ENCODE measurements around the gene MEN1. TPM values are rescaled to one million over a fixed set of nuclear protein-coding genes. Genes with fewer than 3 reads are reported as not detected.
A peak's percentile ranks its signal among the peaks of the same experiment; 100 is the strongest.

MEN1 gene
- total and polyA plus RNA-seq, 2 of the 13 experiments (the other 11 are each of a cell fraction or from before 2014, with no cell fraction given): 20.5 to 27.3 TPM

DNA sequence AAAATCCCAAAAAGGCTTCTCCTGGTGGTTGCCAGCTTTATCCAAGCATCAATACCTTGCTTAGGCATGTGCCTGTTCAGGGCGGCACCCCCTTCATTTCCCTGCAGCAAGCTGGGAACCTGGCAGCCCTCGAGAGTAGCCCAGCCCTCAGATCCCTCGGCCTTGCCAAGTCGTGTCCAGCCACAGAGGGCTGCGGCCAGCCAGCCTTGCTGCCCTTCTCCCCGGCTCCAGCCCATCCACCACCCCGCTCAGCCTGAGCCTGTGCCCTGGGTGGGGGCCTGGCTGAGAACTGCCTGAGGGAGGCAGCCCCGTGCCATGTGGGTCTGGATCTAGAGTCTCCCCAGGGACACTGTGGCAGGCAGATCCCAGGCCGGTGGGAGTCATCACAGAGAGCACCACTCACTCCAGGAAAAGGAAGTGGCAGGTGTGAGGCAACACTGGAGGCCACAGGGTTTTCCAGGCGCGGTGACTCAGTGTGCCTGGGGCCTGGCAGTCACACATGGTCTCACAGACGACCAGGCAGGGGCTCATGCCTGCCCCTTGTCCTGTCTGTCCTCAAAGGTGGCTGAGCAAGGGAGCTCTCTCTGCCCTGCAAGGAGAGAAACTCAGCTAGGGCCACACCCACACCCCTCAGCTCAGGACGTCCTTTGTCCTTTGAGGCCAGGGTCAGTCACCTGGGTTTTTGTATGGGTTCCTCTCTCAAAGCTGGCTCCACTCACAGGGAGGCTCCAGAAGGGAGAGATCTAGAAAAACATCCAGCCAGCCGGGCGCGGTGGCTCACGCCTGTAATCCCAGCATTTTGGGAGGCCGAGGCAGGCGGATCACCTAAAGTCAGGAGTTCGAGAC is 46.3 kb upstream of the MEN1 start:
- Histone ChIP-seq H3K4me3 (replicated peaks in 1 of 3; ENCODE audit: insufficient read depth in 1 of 3, low read depth in 2 of 3, low read length in 3 of 3) (no peak overlapping the region), H3K36me3 (replicated peaks in 1 of 2; ENCODE audit: control insufficient read depth in 1 of 2, insufficient read depth in 2 of 2, low read length in 2 of 2) (peaks cover 13 to 30% of the 10 kb centered on the region in 2 experiments; a peak in 4 of 5 replicates), H4K20me1 (ENCODE audit: insufficient read depth, low read length) (no peaks in the 10 kb centered on the region), H3K27ac (ENCODE audit: extremely low read length, insufficient read depth, low read length) (no peak overlapping the region), H3K9ac (ENCODE audit: insufficient read depth, low read depth, low read length) (0 out of 2 replicates have a peak overlapping the region, but pooled peaks have one; percentile 15), H3K27me3 (ENCODE audit: control insufficient read depth in 1 of 2, insufficient read depth in 2 of 2, low read length in 2 of 2) (no peaks in the 10 kb centered on the region), H2AFZ (ENCODE audit: low read length) (no peak overlapping the region), H3K79me2 (ENCODE audit: insufficient read depth, low read length) (no peaks in the 10 kb centered on the region), H3K4me2 (ENCODE audit: low read depth, low read length) (no peak overlapping the region), H3K9me3 (ENCODE audit: low read length) (no peaks in the 10 kb centered on the region), H3K4me1 (ENCODE audit: insufficient read depth, low read length) (peaks cover 35% of the 10 kb centered on the region)
- POLR2A ChIA-PET: interaction anchor here (1.0 to 3.0 kb wide), 5 partner anchors 8 to 26 kb away, joined by 3 to 23 read pairs (median 9); partner anchors contain the start of gene EHD1
- BruUV-seq (replicated peaks): no TSS peak
- 91% methylated on average over 10 of the region's 20 CpGs for WGBS (ENCODE audit: low lambda C conversion rate)
- intact Hi-C loops (cut with micrococcal nuclease; ENCODE audit: unreplicated experiment) (no loop called here), in situ Hi-C loops (cut with HindIII; ENCODE audit: extremely low pct_ligation_motif_present, low pct_unique_long_range_greater_than_20kb) (no loop called here)
- DNase-seq (ENCODE audit: low spot score): peak; percentile 68
- CTCF ChIA-PET (ENCODE audit: low intra/inter-chr PET ratio, low total read pairs): no interaction called here
- FAIRE-seq: no peak
- no peak; the same call in 2 of the 3 replicates for ATAC-seq
- TF ChIP-seq SP1 (IDR thresholded peaks at IDR 0.05) (no peak), SP1 (CRISPR knock-in tag; IDR thresholded peaks at IDR 0.05) (no peak), ZNF263 (CRISPR knock-in tag; IDR thresholded peaks at IDR 0.05) (peak; percentile 63), GATAD2A (CRISPR knock-in tag; IDR thresholded peaks at IDR 0.05) (peak; percentile 51), GATAD1 (CRISPR knock-in tag; IDR thresholded peaks at IDR 0.05) (peak; percentile 48; the same call in 1 of the 2 replicates), FOXA3 (CRISPR knock-in tag; IDR thresholded peaks at IDR 0.05) (peak; percentile 32; the same call in 1 of the 2 replicates), ZNF614 (CRISPR knock-in tag; IDR thresholded peaks at IDR 0.05; ENCODE audit: borderline replicate concordance) (peak; percentile 44; the same call in 1 of the 2 replicates), YEATS2 (CRISPR knock-in tag; IDR thresholded peaks at IDR 0.05; ENCODE audit: borderline replicate concordance) (peak; percentile 56; the same call in 1 of the 2 replicates), CEBPB (IDR thresholded peaks at IDR 0.05; ENCODE audit: borderline replicate concordance, low read depth, low read length) (peak; percentile 71), RARA (CRISPR knock-in tag; IDR thresholded peaks at IDR 0.05) (peak; percentile 73)
- TF ChIP-seq, protein P1, sequence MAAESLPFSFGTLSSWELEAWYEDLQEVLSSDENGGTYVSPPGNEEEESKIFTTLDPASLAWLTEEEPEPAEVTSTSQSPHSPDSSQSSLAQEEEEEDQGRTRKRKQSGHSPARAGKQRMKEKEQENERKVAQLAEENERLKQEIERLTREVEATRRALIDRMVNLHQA (CRISPR knock-in tag; IDR thresholded peaks at IDR 0.05): no peak
- TF ChIP-seq, protein P2, sequence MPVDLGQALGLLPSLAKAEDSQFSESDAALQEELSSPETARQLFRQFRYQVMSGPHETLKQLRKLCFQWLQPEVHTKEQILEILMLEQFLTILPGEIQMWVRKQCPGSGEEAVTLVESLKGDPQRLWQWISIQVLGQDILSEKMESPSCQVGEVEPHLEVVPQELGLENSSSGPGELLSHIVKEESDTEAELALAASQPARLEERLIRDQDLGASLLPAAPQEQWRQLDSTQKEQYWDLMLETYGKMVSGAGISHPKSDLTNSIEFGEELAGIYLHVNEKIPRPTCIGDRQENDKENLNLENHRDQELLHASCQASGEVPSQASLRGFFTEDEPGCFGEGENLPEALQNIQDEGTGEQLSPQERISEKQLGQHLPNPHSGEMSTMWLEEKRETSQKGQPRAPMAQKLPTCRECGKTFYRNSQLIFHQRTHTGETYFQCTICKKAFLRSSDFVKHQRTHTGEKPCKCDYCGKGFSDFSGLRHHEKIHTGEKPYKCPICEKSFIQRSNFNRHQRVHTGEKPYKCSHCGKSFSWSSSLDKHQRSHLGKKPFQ (CRISPR knock-in tag; IDR thresholded peaks at IDR 0.05; ENCODE audit: insufficient replicate concordance): peak; percentile 52
- TF ChIP-seq, protein P3, sequence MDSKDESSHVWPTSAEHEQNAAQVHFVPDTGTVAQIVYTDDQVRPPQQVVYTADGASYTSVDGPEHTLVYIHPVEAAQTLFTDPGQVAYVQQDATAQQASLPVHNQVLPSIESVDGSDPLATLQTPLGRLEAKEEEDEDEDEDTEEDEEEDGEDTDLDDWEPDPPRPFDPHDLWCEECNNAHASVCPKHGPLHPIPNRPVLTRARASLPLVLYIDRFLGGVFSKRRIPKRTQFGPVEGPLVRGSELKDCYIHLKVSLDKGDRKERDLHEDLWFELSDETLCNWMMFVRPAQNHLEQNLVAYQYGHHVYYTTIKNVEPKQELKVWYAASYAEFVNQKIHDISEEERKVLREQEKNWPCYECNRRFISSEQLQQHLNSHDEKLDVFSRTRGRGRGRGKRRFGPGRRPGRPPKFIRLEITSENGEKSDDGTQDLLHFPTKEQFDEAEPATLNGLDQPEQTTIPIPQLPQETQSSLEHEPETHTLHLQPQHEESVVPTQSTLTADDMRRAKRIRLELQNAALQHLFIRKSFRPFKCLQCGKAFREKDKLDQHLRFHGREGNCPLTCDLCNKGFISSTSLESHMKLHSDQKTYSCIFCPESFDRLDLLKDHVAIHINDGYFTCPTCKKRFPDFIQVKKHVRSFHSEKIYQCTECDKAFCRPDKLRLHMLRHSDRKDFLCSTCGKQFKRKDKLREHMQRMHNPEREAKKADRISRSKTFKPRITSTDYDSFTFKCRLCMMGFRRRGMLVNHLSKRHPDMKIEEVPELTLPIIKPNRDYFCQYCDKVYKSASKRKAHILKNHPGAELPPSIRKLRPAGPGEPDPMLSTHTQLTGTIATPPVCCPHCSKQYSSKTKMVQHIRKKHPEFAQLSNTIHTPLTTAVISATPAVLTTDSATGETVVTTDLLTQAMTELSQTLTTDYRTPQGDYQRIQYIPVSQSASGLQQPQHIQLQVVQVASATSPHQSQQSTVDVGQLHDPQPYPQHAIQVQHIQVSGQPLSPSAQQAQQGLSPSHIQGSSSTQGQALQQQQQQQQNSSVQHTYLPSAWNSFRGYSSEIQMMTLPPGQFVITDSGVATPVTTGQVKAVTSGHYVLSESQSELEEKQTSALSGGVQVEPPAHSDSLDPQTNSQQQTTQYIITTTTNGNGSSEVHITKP (CRISPR knock-in tag; IDR thresholded peaks at IDR 0.05; ENCODE audit: low read depth): 0 out of 2 replicates have a peak, but pooled peaks have one; percentile 24
- TF ChIP-seq, protein P4, sequence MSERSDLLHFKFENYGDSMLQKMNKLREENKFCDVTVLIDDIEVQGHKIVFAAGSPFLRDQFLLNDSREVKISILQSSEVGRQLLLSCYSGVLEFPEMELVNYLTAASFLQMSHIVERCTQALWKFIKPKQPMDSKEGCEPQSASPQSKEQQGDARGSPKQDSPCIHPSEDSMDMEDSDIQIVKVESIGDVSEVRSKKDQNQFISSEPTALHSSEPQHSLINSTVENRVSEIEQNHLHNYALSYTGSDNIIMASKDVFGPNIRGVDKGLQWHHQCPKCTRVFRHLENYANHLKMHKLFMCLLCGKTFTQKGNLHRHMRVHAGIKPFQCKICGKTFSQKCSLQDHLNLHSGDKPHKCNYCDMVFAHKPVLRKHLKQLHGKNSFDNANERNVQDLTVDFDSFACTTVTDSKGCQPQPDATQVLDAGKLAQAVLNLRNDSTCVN (CRISPR knock-in tag; IDR thresholded peaks at IDR 0.05; ENCODE audit: borderline replicate concordance): peak; percentile 40; the same call in 1 of the 2 replicates

Data from HepG2 (cell line).